Vagina (tissue), 2 donors: ENCODE measurements around the gene AP1G2.

ENCODE experiments used
- CTCF ChIP-seq, 3 experiments: fragments of 450-650 bp in 2 of 3; fragments of 200-600 bp in 1 of 3; sonication (generic) in 1 of 3; IDR thresholded peaks; one replicate each; pipeline ENCODE4 v1.5.1; 2017 to 2019; ENCODE audit warnings: antibody characterized with exemption in 3 of 3, mild to moderate bottlenecking in 2 of 3, moderate library complexity in 2 of 3
- POLR2A ChIP-seq, 2 donors: fragments of 450-650 bp; IDR thresholded peaks; one replicate each; pipeline ENCODE4 v1.6.1; 2017; ENCODE audit warnings: antibody characterized with exemption in 2 of 2, mild to moderate bottlenecking in 2 of 2, moderate library complexity in 2 of 2
- POLR2AphosphoS5 ChIP-seq, 2 donors: sonication (generic); formaldehyde crosslinking; IDR thresholded peaks; one replicate each; pipeline ENCODE4 v1.9.0; 2017; ENCODE audit warnings: antibody characterized with exemption in 2 of 2, mild to moderate bottlenecking in 2 of 2, low read depth in 1 of 2; ENCODE audit not compliant: insufficient read depth in 1 of 2

GRCh38 chr14:23615856-23616255 is 48.3 kb upstream of the AP1G2 start:
- TF ChIP-seq CTCF (IDR thresholded peaks at IDR 0.05): no peak
- no peak for TF ChIP-seq POLR2AphosphoS5 (IDR thresholded peaks at IDR 0.05; ENCODE audit: insufficient read depth in 1 of 2, low read depth in 1 of 2)
- TF ChIP-seq POLR2A (IDR thresholded peaks at IDR 0.05): no peak
